NK-92 (cell line): ENCODE data around the gene FHIT.
"Not testable (repeated sequence)": the region's sequence is repeated elsewhere in the genome, so short reads cannot be mapped to it uniquely, and the experiment has no call there.

Experiments
- DNase-seq: peaks from one replicate; lab custom pipeline; 2025; ENCODE audit not compliant: unreplicated experiment; lab: John Stamatoyannopoulos, UW

FHIT gene

GRCh38 chr3:61227799-61228198 is 23.5 kb downstream of the FHIT start:
- no peak for DNase-seq

- no peak for DNase-seq
These were observed 25.0 kb downstream of the FHIT start for GRCh38 chr3:61226166-61226686.

- no peak for DNase-seq
These were observed 26.4 kb downstream of the FHIT start for GRCh38 chr3:61224823-61225222.

GRCh38 chr3:61223451-61223850 is 27.8 kb downstream of the FHIT start:
- no peak for DNase-seq

GRCh38 chr3:61222467-61222866 is 28.8 kb downstream of the FHIT start:
- DNase-seq = no peak

- DNase-seq = no peak
These were observed 29.4 kb downstream of the FHIT start for GRCh38 chr3:61221759-61222362.

GRCh38 chr3:61218504-61218903 is 32.7 kb downstream of the FHIT start:
- DNase-seq = no peak

- not testable (repeated sequence) for DNase-seq
These were observed 35.1 kb downstream of the FHIT start for GRCh38 chr3:61216171-61216570.

GRCh38 chr3:61202086-61202485 is 49.2 kb downstream of the FHIT start:
- no peak for DNase-seq

- DNase-seq = no peak
These were observed 50.2 kb downstream of the FHIT start for GRCh38 chr3:61201071-61201470.

GRCh38 chr3:61200270-61200669 is 51.0 kb downstream of the FHIT start:
- DNase-seq = no peak

- no peak for DNase-seq
These were observed 51.4 kb downstream of the FHIT start for GRCh38 chr3:61199843-61200242.

GRCh38 chr3:61194892-61195538 is 56.2 kb downstream of the FHIT start:
- no peak for DNase-seq

- DNase-seq = no peak
These were observed 59.0 kb downstream of the FHIT start for GRCh38 chr3:61192222-61192621.

- DNase-seq = not testable (repeated sequence)
These were observed 61.0 kb downstream of the FHIT start for GRCh38 chr3:61190205-61190604.

- no peak for DNase-seq
These were observed 65.2 kb downstream of the FHIT start for GRCh38 chr3:61186030-61186429.

- no peak for DNase-seq
These were observed 66.3 kb downstream of the FHIT start for GRCh38 chr3:61184956-61185355.

- no peak for DNase-seq
These were observed 68.6 kb downstream of the FHIT start for GRCh38 chr3:61182662-61183061.

GRCh38 chr3:61181874-61182273 is 69.4 kb downstream of the FHIT start:
- no peak for DNase-seq

GRCh38 chr3:61180206-61180605 is 71.0 kb downstream of the FHIT start:
- DNase-seq = no peak

- DNase-seq = no peak
These were observed 73.1 kb downstream of the FHIT start for GRCh38 chr3:61178167-61178566.

- no peak for DNase-seq
These were observed 73.8 kb downstream of the FHIT start for GRCh38 chr3:61177450-61177849.

GRCh38 chr3:61173676-61174075 is 77.6 kb downstream of the FHIT start:
- no peak for DNase-seq
